ENCODE data around the gene NCK2.

Gene NCK2

DNA sequence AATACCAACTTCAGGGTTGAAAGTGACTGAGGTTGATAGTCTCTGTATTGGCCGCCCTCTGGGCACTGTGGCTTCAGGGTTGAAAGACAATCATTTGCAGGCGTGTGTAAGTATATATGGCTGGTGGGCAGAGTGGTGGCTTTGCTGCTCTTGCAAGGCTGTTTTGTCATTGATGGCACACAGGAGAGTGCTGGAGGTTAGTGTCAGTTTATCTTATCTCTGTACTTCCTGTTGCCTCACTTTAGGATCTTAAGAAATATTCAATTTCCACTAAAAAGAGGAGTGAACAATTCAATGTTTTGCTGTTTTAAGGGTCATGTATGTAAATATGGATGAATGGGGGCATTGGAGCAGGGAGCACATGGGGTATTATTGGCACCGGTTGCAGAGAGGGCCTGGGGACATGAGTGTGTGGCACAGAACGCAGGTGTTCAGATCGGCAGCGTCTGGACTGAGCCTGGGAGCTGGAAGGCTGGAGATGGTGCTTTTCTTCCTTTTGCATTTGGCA, 51.5 kb downstream of the NCK2 start:
- DNase-seq: no peak

DNA sequence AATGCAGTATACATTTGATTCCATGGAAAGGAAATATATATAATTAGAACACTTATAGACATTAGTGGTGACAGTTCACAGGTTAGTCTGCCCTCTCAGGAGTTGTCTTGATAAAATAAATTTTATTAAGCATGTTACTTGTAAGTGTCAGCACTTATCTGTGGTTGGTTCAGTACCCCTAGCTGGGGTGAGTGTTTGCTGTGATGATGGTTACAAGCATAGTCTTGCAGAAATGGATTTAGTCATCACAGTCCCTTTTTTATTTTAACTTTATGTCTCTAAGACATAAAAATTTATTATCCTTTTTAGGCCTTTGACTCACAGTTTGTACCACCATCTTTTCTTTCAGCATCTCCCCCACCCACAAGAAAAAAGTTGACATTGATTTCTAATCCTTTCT, 52.1 kb downstream of the NCK2 start:
- DNase-seq: no peak

DNA sequence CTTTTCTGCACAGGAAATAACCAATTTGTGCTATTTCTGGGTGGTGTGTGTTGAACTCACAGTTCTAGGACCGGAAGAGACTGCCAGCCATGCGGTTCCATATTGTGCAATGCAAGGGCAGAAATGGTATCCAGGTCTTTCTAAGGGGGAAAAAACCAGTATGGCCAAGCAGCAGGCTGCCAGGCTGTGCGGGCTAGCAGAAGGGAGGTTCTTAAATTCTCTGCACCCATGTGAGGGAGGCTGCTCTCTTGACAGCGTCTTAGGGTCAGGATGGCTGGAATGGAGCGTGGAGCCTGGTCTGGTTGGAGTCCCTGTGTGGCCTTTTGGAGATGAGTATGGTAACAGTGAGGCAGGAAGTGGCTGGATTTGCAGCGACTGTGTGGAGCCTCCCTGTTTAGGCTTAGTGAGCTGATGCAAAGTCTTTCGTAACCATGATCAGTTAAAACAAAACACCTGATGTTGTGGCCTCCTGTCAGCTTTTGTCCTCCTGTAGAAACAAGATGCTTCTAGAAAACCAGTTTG, 52.6 kb downstream of the NCK2 start:
- DNase-seq: no peak

DNA sequence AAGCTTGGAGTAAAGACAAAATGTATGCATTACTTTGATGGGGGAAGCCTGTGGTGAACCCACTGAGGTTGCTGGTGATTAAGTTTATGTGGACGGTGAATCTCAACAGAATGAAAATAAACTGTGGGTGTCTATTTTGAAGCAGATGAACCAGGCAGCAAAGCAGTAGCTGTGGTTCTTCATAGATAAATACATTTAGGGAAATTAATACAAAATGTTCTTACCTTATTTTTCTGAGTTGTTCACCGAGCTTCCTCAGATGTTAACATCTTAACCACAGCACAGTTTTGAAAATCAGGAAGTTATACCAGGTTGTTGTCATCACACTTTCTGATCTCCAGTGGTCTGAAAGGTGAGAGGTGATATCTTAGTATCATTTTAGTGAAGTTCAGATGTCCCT, 53.9 kb downstream of the NCK2 start:
- no peak for DNase-seq

DNA sequence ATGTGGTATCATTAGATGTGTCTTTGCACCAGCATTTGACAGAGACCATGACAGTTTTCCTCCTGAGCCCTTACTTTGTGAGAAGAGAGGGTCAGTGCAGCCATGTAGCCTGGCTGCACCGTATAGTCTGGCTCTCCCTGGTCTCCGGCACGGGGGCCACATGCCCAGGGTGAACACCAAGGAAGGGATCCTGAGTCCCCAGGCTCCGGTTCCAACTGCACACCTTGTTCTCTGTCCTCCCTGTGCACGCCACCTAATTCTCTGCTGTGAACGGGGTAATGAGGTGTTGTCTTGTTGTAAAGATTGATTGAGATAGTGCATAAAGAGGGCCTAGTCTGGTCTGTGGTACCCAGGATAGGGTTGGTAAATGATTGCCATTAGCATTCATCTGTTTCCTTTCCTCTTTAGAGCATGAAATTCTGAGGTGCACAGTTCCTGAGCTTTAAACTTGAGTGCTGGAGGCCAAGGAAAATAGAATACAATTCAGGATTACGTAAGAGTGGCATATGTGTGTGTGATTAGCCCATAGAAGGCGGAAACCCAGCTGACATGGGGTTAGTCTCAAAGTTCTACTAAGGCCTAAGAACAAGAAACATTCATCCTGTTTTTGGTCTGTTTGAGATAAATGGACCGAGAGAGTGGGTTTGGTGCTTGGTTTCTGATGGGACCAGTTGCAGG, 55.5 kb downstream of the NCK2 start:
- no peak for DNase-seq

DNA sequence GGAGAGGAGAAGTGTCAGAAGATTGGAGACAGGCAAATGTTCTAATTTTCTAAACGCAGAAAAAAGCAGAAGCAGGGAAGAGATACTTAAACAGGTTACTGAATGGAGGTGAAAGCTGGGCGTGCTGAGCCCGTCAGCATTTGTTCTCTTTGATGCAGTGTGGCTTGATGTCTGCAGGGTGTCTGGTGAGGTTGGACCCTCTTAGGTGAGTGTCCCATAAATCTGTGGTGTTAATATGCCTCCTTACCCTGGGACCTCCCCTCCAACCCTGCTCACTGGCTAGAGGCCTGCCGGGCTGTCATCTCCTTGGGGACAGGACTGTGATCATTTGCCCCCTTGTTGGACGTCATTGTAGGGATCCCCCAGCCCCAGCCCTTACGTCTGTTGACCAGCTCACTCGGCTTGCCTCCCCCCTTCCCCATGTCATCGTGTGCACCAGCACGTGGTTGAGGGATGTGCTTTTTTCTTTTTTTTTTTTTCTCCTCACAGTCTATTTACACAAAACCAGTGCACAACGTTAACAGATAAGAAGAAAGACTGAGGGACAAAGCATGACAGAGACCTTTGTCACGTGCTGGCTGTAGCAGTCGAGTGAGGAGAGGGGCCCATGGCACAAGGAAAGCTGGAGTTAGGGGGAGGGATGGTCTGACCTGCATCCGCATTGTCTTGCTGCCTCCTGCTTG, 56.4 kb downstream of the NCK2 start:
- DNase-seq: no peak

DNA sequence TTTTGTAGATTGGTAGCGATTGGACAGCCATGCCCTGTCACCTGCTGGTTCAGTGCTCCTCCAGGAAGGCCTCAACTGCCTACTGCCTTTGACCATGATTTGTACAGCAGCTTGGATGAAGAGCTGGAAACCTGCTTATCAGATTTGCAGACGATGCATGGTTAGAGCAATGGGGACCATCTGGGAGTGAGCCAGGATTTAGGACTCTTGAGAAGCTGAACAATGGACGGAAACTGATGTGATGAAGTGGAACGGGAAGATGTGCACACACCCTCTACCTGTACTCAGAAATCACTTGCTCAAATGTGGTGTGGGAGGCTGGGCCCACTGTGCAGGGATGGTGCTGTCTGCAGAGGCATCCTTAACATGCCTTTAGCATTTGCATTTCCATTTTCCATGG, 57.2 kb downstream of the NCK2 start:
- no peak for DNase-seq

DNA sequence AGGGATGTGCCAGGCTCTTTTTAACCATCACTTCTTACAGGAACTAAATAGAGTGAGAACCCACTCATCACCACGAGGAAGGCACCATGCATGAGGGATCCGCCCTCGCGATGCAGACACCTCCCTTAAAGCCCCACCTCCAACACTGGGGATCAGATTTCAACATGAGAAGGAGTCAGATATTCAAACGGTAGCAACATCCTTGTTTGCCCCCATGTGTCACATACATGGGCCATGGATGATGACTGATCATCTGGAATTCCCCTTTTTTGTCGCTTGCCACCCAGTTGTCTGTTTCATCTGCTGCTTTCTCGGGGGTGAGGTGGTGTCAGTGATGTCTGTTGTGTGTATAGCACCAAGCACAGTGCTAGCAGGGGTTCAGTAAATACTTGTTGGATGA, 57.9 kb downstream of the NCK2 start:
- no peak for DNase-seq

DNA sequence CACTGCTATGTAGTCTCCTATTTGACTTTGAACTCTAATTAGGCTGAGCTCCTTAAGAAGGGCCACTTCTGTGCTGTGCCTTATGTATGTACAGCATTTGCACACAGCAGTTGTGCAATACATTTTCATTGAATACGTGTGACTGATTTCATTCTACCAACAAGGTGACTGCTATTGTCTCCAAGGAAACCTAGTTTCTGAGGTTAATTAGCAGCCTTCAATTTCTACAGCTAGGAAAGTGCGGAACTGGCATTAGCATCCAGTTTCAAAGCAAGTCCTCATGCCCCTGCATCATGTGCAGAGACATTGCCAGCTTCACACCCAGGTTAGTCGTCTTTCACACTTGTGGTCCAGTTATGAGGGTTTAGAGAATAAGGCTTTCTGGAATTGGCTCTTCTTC, 58.6 kb downstream of the NCK2 start:
- no peak for DNase-seq

DNA sequence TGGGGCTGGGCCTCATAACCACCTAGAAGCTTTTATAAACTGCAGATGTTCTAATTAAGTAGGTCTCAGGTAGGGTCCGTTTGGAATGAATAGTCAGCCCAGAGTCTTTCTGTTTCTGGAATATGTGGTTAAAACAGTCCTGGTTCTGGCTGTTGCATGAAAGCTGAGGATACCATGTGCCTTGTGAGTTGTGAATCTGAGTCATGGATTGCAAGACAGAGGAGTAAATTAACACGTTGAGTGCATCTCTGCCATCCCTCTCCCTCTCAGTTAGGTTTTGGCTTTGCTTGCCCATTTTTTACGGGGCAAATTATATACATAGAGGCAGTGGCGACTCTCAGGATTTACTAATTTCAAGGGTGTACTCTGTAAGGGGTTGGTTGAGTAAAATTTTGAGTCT, 59.1 kb downstream of the NCK2 start:
- no peak for DNase-seq

DNA sequence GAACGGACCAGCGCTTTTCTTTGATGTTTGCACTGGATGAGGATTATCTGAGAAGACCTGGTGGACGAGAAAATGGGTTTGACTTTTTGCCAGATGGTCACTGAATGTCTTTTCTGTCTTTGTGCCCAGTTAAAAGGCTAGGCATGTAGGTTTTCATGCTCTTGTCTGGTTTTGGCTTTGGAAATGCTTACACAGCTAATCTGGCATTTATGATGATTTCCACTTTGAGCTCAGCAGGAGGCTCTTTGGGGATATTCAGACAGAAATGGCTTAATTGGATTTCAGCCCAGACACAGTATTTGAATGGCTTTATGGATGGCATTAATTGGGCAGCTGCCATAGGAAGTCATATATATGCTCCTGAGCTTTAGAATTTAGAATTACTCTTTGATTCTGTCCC, 59.6 kb downstream of the NCK2 start:
- DNase-seq: peak; percentile 87

DNA sequence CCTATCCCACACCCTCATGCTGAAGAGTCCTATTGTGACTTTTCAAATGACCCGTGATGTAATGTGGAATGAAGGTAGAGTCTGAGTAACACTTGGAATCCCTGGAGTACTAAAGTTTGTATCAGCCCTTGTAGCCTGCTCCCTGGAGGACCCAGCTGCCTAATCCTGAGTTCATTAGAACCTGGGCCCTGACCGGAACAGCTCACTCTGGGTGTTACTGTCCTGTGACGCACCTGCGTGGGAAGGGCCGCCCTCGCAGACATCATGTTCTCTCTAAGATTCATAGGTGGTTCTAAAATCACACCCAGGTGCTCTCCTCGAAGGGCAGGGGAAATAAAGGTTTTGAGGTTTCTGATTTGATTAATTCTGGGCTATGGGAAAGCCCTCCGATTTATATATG, 62.3 kb downstream of the NCK2 start:
- DNase-seq: no peak

DNA sequence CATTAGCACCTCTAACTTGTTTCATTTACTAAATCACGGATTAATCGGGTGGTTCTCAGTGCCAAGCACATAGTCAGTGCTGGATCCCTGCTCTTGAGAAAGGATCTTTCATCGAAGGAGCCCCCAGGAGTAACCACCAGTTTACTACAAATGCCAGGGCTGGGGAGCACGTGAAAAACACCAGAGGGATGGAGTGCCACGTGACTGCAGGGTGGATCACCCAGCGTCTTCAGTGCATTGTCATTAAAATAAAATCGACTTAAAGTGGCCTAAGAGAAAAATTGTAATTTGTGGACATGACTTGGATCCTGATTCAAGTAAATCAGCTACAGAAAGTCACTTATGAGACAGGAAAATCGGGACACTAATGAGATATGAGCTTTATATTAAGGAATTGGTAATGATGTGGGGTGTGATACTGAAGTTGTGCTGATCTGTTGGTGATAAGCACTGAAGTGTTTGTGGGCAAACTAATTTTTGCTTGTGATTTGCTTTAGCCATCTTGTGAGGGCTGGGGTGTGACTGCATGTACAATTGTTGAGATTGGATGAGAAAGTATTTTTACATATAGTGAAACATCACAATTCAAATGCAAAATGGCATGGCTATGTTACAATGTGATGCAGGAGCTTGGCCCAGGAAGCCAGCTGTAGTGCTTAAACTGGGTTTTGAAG, 63.8 kb downstream of the NCK2 start:
- DNase-seq: no peak

DNA sequence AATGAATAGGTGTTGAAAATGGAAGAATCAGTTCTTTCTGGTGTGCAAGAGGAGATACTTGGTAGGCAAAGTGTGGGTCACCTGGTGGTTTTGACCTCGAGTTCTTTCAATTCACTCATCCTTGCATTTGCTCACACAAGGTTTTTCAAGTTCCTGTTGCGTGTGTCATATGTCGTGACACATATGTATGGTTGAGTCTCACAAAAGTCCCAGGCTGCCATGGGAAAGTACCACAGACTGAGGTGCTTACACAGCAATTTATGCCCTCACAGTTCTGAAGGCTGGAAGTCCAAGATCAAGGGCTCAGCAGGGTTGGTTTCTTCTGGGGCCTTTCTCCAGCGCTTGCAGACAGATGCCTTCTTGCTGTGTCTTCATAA, 64.4 kb downstream of the NCK2 start:
- DNase-seq: no peak

DNA sequence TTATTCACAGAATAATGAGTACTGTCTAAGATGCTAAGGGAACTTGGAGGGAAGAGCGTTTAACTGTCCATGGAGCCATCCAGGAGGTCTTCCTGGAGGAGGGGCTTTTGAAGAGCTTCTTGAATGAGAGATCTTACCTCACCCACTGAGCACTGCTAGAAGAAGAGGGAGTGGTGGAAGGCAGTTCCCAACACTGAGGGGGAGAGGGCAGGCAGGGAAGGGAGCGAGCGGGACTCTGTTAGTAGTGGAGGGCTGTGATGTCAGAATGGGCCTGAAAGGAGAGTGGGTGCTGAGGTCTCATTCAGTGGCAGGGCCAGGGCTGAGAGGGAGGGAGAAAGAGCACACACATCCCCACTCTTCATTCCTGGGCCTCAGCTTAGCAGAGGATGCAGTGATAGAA, 65.0 kb downstream of the NCK2 start:
- DNase-seq: no peak

DNA sequence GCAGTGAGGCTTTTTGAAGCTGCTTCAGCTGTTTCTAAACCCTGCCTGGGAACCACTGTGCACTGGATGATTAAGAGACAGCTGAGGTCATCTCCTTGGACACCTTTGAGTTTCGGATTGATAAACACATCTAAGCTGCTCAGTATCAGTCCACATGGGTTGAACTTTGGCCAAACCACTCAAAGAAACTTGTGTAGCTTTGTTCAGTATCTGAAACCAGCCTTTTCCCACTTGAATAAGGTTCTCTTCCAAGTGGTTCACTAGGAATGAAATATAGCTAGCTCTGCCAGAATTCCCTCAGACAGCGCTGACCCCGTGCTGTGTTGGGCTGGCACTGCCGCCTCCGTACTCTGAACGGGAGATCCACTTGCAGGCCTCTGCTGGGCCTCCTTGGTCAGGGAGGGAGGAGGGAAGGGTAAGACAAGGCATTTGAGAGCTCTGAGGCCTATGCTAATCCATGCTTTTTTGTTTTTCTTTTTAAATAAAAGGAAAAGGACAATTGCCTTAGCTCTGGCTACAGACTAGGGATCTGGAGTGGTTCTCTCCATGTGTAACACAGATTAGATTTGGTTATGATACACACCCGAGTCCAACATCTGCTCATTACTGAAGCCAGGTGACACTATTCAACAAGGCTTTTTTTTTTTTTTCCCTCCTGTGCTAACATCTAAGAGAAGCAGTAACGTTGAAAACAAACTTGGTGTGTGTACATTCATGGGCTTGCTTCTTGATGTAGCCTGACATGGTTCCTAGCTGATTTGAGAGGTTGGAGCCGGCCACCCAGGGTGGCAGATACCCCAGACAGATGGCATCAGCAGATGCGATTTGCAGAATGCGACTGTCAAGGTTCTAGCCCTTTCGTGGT, 67.7 kb downstream of the NCK2 start:
- peak; percentile 69 for DNase-seq

DNA sequence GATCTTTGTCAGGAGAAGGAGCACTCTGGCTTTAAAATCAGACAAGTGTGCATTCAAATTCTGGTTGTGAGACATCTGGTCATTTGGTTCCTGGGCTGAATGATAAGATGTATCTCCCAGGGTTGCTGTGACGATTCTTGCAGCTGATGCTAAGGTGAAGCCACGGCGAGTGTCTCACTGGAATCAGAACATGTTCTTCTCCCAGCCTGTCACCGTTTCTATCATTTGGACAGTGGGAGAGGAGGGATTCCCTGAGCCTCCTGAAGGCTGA, 68.3 kb downstream of the NCK2 start:
- DNase-seq: no peak

DNA sequence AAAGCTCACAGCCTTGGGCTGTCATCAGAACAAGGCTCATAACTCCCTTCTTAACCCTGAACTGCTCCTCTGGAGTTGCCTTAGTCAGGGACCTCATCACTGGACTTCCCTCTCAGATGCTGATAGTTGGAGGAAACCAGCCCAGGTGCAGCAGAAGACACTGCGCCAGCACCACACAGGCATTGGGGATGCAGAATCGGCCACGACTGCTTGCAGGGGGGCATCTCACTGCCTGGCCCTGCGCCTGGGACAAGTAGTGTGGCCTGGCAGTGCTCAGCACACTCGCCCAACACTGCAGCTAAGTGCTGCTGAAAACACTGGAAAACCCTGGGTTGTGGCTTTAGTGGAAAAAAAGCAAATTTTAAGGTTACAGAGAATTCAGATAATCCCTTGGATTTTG, 68.7 kb downstream of the NCK2 start:
- DNase-seq: no peak

DNA sequence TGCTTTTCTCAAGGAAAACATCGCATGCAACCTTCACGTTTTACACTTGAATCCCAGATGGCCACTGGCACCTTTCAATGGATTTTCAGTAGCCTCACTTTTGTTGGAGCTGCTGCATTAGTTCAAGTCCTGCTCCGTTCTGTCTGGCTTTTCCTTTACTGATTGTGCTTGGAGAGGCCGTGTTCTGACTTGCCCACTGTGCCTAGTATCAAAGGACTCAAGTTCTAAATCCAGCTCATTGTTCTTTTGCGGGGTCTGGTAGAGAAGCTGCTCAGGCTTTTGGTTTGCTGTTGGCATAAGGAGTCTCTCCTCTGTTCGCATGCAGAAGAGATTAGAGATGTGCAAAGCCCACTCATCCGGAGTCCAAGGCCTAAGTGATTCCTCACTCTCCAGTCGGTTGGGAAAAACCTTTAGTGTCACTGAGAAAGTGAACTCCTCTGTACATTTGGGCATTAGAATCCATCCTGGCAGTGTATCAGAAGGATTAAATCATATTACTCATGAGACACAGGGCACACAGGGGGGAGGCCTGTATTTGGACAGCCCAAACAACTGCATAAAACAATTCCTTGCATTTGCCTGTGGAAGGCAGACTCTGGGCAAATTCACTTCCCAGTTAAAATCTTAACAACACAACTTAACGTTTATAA, 69.7 kb downstream of the NCK2 start:
- DNase-seq: no peak

DNA sequence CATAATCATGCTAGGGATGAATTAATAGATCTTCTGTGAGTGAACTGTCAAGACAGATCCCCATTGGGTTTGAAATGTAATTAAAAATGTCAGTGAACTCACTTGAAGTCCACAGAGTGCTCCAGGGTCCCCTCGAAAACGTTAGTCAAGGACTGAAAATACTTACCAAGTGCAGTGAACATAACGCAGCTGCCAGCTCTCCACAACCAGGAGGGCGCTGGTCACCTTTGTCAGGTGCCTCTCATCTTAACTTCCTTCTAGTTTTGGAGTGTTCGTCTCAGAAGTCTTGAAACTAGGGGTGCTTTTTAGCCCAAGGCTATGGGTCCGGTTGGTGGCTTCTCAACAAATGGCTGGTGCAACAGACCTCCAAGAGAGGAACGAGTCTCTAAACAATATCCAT, 70.7 kb downstream of the NCK2 start:
- no peak for DNase-seq

DNA sequence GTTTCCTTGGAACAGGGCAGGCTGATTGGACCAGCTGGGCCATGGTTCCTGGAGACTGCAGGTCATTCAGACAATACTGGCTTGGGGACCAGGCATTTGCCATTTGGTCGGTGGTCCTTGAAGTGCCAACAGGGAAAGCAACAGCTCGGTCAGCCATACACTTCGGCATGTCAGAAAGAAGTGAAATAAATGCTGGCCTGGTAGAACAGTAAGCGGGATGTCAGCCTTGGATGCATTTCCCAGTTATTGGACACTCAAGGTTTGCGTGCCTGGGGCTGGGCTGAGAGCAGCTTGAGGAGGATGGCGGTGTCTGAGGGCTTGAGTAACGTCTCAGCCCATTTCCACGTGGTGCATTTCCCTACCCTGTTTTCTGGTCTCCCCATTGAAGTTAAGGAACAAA, 75.4 kb downstream of the NCK2 start:
- no peak for DNase-seq

DNA sequence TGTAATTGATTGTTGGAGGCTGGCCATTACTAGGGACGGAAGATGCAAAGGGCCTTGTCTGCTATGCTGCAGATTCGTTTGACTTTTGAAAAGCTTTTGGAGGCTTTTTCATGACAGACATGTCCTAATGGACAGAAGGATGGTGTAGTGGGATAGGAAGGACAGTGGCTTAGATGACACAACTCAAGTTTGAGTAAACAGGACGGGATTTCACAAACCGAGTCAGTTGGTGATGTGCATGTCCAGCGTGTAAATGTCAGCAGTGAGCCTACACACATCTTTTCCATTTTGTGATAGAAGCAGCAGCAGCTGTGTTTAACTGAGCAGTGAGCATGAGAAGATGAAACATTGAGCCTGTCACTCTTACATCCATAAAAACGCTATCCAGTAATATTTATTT, 76.0 kb downstream of the NCK2 start:
- no peak for DNase-seq
